ENCODE results near the gene FSHR.

FSHR gene

GRCh38 chr2:49035481-49035880 lies 118.8 kb downstream of the FSHR start:
- DNase-seq (ENCODE audit: low read depth in 1 of 2, low spot score in 1 of 2): no peak
- no peak overlapping the region for H3K4me3 ChIP-seq (replicated peaks; ENCODE audit: insufficient read depth, low read length)
- TF ChIP-seq, protein P1, sequence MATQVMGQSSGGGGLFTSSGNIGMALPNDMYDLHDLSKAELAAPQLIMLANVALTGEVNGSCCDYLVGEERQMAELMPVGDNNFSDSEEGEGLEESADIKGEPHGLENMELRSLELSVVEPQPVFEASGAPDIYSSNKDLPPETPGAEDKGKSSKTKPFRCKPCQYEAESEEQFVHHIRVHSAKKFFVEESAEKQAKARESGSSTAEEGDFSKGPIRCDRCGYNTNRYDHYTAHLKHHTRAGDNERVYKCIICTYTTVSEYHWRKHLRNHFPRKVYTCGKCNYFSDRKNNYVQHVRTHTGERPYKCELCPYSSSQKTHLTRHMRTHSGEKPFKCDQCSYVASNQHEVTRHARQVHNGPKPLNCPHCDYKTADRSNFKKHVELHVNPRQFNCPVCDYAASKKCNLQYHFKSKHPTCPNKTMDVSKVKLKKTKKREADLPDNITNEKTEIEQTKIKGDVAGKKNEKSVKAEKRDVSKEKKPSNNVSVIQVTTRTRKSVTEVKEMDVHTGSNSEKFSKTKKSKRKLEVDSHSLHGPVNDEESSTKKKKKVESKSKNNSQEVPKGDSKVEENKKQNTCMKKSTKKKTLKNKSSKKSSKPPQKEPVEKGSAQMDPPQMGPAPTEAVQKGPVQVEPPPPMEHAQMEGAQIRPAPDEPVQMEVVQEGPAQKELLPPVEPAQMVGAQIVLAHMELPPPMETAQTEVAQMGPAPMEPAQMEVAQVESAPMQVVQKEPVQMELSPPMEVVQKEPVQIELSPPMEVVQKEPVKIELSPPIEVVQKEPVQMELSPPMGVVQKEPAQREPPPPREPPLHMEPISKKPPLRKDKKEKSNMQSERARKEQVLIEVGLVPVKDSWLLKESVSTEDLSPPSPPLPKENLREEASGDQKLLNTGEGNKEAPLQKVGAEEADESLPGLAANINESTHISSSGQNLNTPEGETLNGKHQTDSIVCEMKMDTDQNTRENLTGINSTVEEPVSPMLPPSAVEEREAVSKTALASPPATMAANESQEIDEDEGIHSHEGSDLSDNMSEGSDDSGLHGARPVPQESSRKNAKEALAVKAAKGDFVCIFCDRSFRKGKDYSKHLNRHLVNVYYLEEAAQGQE (IDR thresholded peaks at IDR 0.05; ENCODE audit: insufficient replicate concordance, low read depth): no peak
- TF ChIP-seq GABPA (IDR thresholded peaks at IDR 0.05; ENCODE audit: low read depth) (no peak), POLR2AphosphoS5 (IDR thresholded peaks at IDR 0.05; ENCODE audit: low read depth) (no peak), CTCF (IDR thresholded peaks at IDR 0.05; ENCODE audit: insufficient read depth, low read length) (no peak), SPI1 (IDR thresholded peaks at IDR 0.05; ENCODE audit: borderline replicate concordance, low read depth) (no peak)

GRCh38 chr2:49033394-49034185 lies 120.7 kb downstream of the FSHR start:
- H3K27ac ChIP-seq (replicated peaks): no peak overlapping the region
- no peak overlapping the region for H3K4me3 ChIP-seq (replicated peaks; ENCODE audit: insufficient read depth, low read length)
- H3K27me3 ChIP-seq (ENCODE audit: insufficient read depth, poor library complexity, severe bottlenecking): no peaks in the 10 kb centered on the region
- TF ChIP-seq, protein P1 (IDR thresholded peaks at IDR 0.05; ENCODE audit: insufficient replicate concordance, low read depth): no peak
- no peak for TF ChIP-seq GABPA (IDR thresholded peaks at IDR 0.05; ENCODE audit: low read depth)
- TF ChIP-seq CTCF (IDR thresholded peaks at IDR 0.05; ENCODE audit: insufficient read depth, low read length): no peak
- TF ChIP-seq SPI1 (IDR thresholded peaks at IDR 0.05; ENCODE audit: borderline replicate concordance, low read depth): no peak
- no peak for TF ChIP-seq POLR2AphosphoS5 (IDR thresholded peaks at IDR 0.05; ENCODE audit: low read depth)
- DNase-seq (ENCODE audit: low read depth in 1 of 2, low spot score in 1 of 2): no peak

More at GRCh38 chr2:49035481-49035880, 118.8 kb downstream of the FSHR start:
- Histone ChIP-seq H3K27me3 (ENCODE audit: insufficient read depth, poor library complexity, severe bottlenecking) (no peaks in the 10 kb centered on the region), H3K27ac (replicated peaks) (no peak overlapping the region)

- no peak for DNase-seq (ENCODE audit: low read depth in 1 of 2, low spot score in 1 of 2)
- H3K4me3 ChIP-seq (replicated peaks; ENCODE audit: insufficient read depth, low read length): no peak overlapping the region
- no peak overlapping the region for H3K27ac ChIP-seq (replicated peaks)
- no peak for TF ChIP-seq GABPA (IDR thresholded peaks at IDR 0.05; ENCODE audit: low read depth)
- TF ChIP-seq, protein P1 (IDR thresholded peaks at IDR 0.05; ENCODE audit: insufficient replicate concordance, low read depth): no peak
- no peak for TF ChIP-seq POLR2AphosphoS5 (IDR thresholded peaks at IDR 0.05; ENCODE audit: low read depth)
- no peak for TF ChIP-seq CTCF (IDR thresholded peaks at IDR 0.05; ENCODE audit: insufficient read depth, low read length)
- no peak for TF ChIP-seq SPI1 (IDR thresholded peaks at IDR 0.05; ENCODE audit: borderline replicate concordance, low read depth)
- H3K27me3 ChIP-seq (ENCODE audit: insufficient read depth, poor library complexity, severe bottlenecking): no peaks in the 10 kb centered on the region
These were observed 121.4 kb downstream of the FSHR start for GRCh38 chr2:49032936-49033335.

Data from HL-60 (cell line).